HepG2 (cell line): Measurements from ENCODE around the gene BTBD19. TPM values are rescaled to one million over a fixed set of nuclear protein-coding genes. Genes with fewer than 3 reads are reported as not detected.

ENCODE experiments used
- CBX1 ChIP-seq: IDR thresholded peaks from one replicate; pipeline ENCODE4 v1.6.1; 2016; ENCODE audit warnings: antibody characterized with exemption, low read depth
- CC2D1A ChIP-seq: sonication (generic); formaldehyde crosslinking; IDR thresholded peaks from 2 replicates; pipeline ENCODE4 v1.8.1; 2023; ENCODE audit warnings: mild to moderate bottlenecking, missing genetic modification reagents
- CENPX ChIP-seq: sonication (generic); formaldehyde crosslinking; IDR thresholded peaks from 2 replicates; pipeline ENCODE4 v1.9.0; 2021; ENCODE audit warnings: mild to moderate bottlenecking, missing genetic modification reagents, moderate library complexity
- CSRNP1 ChIP-seq: sonication (generic); formaldehyde crosslinking; IDR thresholded peaks from 2 replicates; pipeline ENCODE4 v1.8.1; 2023; ENCODE audit warnings: mild to moderate bottlenecking, missing genetic modification reagents
- FOXP4 ChIP-seq: sonication (generic); formaldehyde crosslinking; IDR thresholded peaks from 2 replicates; pipeline ENCODE4 v1.4.0; 2020; ENCODE audit warnings: missing genetic modification reagents
- KDM5B ChIP-seq: sonication (generic); formaldehyde crosslinking; IDR thresholded peaks from 2 replicates; pipeline ENCODE4 v1.4.0; 2020; ENCODE audit warnings: missing genetic modification reagents, mild to moderate bottlenecking, borderline replicate concordance
- MXD1 ChIP-seq: sonication (generic); formaldehyde crosslinking; IDR thresholded peaks from 2 replicates; pipeline ENCODE4 v1.4.0; 2020; ENCODE audit warnings: mild to moderate bottlenecking, missing genetic modification reagents
- NR0B2 ChIP-seq: sonication (generic); formaldehyde crosslinking; IDR thresholded peaks from 2 replicates; pipeline ENCODE4 v1.4.0; 2020; ENCODE audit warnings: mild to moderate bottlenecking, missing genetic modification reagents
- PRDM15 ChIP-seq: sonication (generic); formaldehyde crosslinking; IDR thresholded peaks from 2 replicates; pipeline ENCODE4 v1.4.0; 2020; ENCODE audit warnings: missing genetic modification reagents
- RXRA ChIP-seq: sonication (generic); formaldehyde crosslinking; IDR thresholded peaks from 2 replicates; pipeline ENCODE4 v1.5.1; 2020; ENCODE audit warnings: missing genetic modification reagents
- TEAD3 ChIP-seq: optimal IDR thresholded peaks from 2 replicates; pipeline ENCODE3; 2016; ENCODE audit warnings: borderline replicate concordance
- ZFP90 ChIP-seq: sonication (generic); formaldehyde crosslinking; IDR thresholded peaks from 2 replicates; pipeline ENCODE4 v1.8.0; 2022; ENCODE audit warnings: missing genetic modification reagents, mild to moderate bottlenecking, inconsistent platforms, borderline replicate concordance
- ZKSCAN1 ChIP-seq: fragments of 150-350 bp; IDR thresholded peaks from 2 replicates; pipeline ENCODE4 v1.6.1; 2014; ENCODE audit warnings: low read length
- ZNF234 ChIP-seq: sonication (generic); formaldehyde crosslinking; conservative IDR thresholded peaks from 2 replicates; pipeline ENCODE4 v1.5.1; 2020; ENCODE audit warnings: mild to moderate bottlenecking, missing genetic modification reagents
- ZNF33B ChIP-seq: sonication (generic); formaldehyde crosslinking; IDR thresholded peaks from 2 replicates; pipeline ENCODE4 v1.5.1; 2020; ENCODE audit warnings: mild to moderate bottlenecking, missing genetic modification reagents
- ZNF362 ChIP-seq: sonication (generic); formaldehyde crosslinking; IDR thresholded peaks from 2 replicates; pipeline ENCODE4 v1.4.0; 2020; ENCODE audit warnings: missing genetic modification reagents, mild to moderate bottlenecking, borderline replicate concordance
- ZNF546 ChIP-seq: sonication (generic); formaldehyde crosslinking; conservative IDR thresholded peaks from 2 replicates; pipeline ENCODE4 v1.8.1; 2023; ENCODE audit warnings: mild to moderate bottlenecking, missing genetic modification reagents
- ZNF598 ChIP-seq: sonication (generic); formaldehyde crosslinking; IDR thresholded peaks from 2 replicates; pipeline ENCODE4 v1.5.1; 2020; ENCODE audit warnings: mild to moderate bottlenecking, missing genetic modification reagents, borderline replicate concordance
- ZNF619 ChIP-seq: sonication (generic); formaldehyde crosslinking; IDR thresholded peaks from 2 replicates; pipeline ENCODE4 v1.4.0; 2020; ENCODE audit warnings: mild to moderate bottlenecking, missing genetic modification reagents
- polyA plus RNA-seq, 8 experiments: library from polyadenylated mRNA; depleted of rRNA in 3 of 8; stranded (reverse) in 7 of 8; unstranded in 1 of 8; fragments of >200 nt; fragmentation: Illumina TruSeq in 4 of 8; extraction: Trizol in 4 of 8; gene quantifications; 2 replicates each; pipeline versions ENCODE4 v1.2.1 to v1.2.3, GENCODE V29; 2011 to 2016; ENCODE audit warnings: low read depth in 4 of 8, missing spikeins in 1 of 8, mixed read lengths in 1 of 8; ENCODE audit not compliant: insufficient read depth in 1 of 8
- total RNA-seq, 5 experiments: library from RNA; depleted of rRNA; stranded (reverse); fragments of >200 nt; fragmentation: Illumina TruSeq; extraction: Trizol; gene quantifications; 2 replicates each; pipeline ENCODE4 v1.2.3, GENCODE V29; 2016; ENCODE audit warnings: low read depth in 1 of 5

Gene BTBD19
- total and polyA plus RNA-seq, 2 of the 13 experiments (the other 11 are each of a cell fraction or from before 2014, with no cell fraction given), result 2.7 to 6.7 TPM

GRCh38 chr1:44786138-44786840 is 22.0 kb upstream of the BTBD19 start (continued):
- peak; percentile 74; the same call in 1 of the 2 replicates for TF ChIP-seq ZNF619
- peak; percentile 74; the same call in 1 of the 2 replicates for TF ChIP-seq ZNF598 (CRISPR knock-in tag)
- no peak for TF ChIP-seq ZNF234 (CRISPR knock-in tag)
- no peak for TF ChIP-seq ZNF362 (CRISPR knock-in tag)
- TF ChIP-seq CENPX (CRISPR knock-in tag), result no peak
- TF ChIP-seq ZNF546 (CRISPR knock-in tag), result 0 out of 2 replicates have a peak, but pooled peaks have one; percentile 38
- no peak for TF ChIP-seq CBX1
- TF ChIP-seq RXRA (CRISPR knock-in tag), result peak; percentile 62; the same call in 1 of the 2 replicates
- TF ChIP-seq ZKSCAN1, result no peak
- no peak for TF ChIP-seq ZFP90
- TF ChIP-seq KDM5B (CRISPR knock-in tag), result peak; percentile 53; the same call in 1 of the 2 replicates
- no peak for TF ChIP-seq PRDM15 (CRISPR knock-in tag)
- peak; percentile 80; the same call in 1 of the 2 replicates for TF ChIP-seq NR0B2
- 0 out of 2 replicates have a peak, but pooled peaks have one; percentile 48 for TF ChIP-seq ZNF33B (CRISPR knock-in tag)
- peak; percentile 91 for TF ChIP-seq TEAD3 (CRISPR knock-in tag)
- no peak for TF ChIP-seq FOXP4 (CRISPR knock-in tag)
- 0 out of 2 replicates have a peak, but pooled peaks have one; percentile 31 for TF ChIP-seq CSRNP1 (CRISPR knock-in tag)
- TF ChIP-seq MXD1, result peak; percentile 80
- TF ChIP-seq CC2D1A (CRISPR knock-in tag), result no peak
